GM13976 (cell line): ENCODE measurements around the gene ZFYVE16.

Experiments
- DNase-seq: peaks from one replicate; pipeline ENCODE4 v3.0.0; 2012; ENCODE audit warnings: low spot score
- in situ Hi-C: fragments of 300-500 bp; cut with MboI; formaldehyde crosslinking; loops from one replicate; pipeline ENCODE4 v1.12.0; 2022; ENCODE audit warnings: low sequenced_read_pairs, mixed read lengths, inconsistent platforms; ENCODE audit not compliant: unreplicated experiment
- TF ChIP-seq, protein P1 (sequence below): IDR thresholded peaks from 2 replicates; pipeline ENCODE4 v1.5.1; 2012; ENCODE audit warnings: borderline replicate concordance, mild to moderate bottlenecking; ENCODE audit not compliant: insufficient read depth; ENCODE audit errors: extremely low read depth, missing control alignments, control extremely low read depth

ZFYVE16 gene

GRCh38 chr5:80407735-80408483 lies at the start of gene ZFYVE16:
Gene ZFYVE16 (plus strand): TSS chr5:80408064. CDS start chr5:80434148, 26,084 bp downstream.
- peak; percentile 96 for DNase-seq
- in situ Hi-C loops, result no loop called here
- TF ChIP-seq, protein P1, sequence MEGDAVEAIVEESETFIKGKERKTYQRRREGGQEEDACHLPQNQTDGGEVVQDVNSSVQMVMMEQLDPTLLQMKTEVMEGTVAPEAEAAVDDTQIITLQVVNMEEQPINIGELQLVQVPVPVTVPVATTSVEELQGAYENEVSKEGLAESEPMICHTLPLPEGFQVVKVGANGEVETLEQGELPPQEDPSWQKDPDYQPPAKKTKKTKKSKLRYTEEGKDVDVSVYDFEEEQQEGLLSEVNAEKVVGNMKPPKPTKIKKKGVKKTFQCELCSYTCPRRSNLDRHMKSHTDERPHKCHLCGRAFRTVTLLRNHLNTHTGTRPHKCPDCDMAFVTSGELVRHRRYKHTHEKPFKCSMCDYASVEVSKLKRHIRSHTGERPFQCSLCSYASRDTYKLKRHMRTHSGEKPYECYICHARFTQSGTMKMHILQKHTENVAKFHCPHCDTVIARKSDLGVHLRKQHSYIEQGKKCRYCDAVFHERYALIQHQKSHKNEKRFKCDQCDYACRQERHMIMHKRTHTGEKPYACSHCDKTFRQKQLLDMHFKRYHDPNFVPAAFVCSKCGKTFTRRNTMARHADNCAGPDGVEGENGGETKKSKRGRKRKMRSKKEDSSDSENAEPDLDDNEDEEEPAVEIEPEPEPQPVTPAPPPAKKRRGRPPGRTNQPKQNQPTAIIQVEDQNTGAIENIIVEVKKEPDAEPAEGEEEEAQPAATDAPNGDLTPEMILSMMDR, result no peak

- TF ChIP-seq, protein P1, result no peak
- DNase-seq, result no peak
- in situ Hi-C loops, result no loop called here
Observed at GRCh38 chr5:80360914-80361444, 46.9 kb upstream of the ZFYVE16 start.

- in situ Hi-C loops, result no loop called here
- no peak for DNase-seq
- TF ChIP-seq, protein P1, result no peak
Observed at GRCh38 chr5:80364892-80365291, 43.0 kb upstream of the ZFYVE16 start.

DNA sequence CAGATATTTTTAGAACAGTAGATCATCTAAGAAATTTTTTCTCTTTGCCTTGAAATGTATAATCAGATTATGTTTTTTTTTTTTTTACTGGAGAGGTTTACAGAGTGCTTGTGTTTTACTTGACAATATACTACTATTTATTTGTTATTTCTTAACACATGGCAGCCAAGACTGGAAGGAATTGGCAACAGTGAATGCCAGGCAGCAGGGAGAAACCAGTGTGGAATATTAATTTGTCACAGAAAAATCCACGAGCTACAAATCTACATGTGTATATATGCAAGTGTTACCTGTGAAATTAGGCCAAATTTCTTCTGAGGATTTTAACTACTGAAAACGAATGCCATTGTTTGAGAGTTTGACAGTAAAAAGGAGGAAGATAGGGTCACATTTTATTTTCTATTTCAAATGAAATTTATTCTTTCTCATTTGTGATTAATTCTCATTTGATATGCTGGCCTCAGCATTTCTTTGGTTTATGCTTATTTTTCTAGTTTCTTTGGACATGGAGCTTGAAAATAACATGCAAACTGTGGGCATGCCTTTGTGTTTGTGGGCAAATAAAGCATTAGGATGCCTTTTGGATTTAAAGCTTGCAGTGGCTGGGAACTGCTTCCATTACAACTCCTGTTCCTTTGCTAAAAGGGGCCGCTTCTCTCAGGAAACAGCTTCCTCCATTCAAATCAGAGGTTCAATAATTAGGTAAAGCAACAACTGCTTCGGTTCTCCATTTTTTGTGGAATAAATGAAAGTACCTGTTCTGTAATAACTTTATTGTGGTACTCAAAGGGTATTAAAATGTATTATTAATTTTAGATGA lies 39.0 kb upstream of the ZFYVE16 start:
- no peak for DNase-seq
- in situ Hi-C loops, result no loop called here
- TF ChIP-seq, protein P1, result no peak

DNA sequence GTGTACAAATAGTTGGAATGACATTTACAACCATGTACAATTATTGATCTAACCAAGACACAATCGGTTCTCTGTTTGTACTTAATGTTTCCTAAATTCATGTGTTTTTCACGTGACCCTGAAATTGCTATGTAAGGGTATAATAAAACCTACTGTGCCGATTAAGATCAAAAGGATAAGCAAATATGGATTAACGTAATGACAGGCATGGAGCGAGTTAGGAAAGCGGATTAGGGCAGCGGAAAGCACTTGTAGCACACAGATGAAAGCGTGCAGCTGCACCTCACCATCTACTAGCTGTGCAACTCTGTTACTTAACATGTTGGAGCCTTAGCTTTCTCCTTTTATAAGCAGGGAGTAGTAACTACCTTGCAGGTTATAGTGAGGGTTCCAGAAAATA lies 38.3 kb upstream of the ZFYVE16 start:
- in situ Hi-C loops, result no loop called here
- TF ChIP-seq, protein P1, result no peak
- no peak for DNase-seq

- TF ChIP-seq, protein P1, result no peak
- no peak for DNase-seq
- in situ Hi-C loops, result no loop called here
Observed at GRCh38 chr5:80370390-80370789, 37.5 kb upstream of the ZFYVE16 start.
